Endothelial cell of hepatic sinusoid (primary cell): Measurements from ENCODE around the gene GYG1.

Source experiments
- in situ Hi-C: cut with HindIII; loops from 2 replicates; pipeline ENCODE4 v1.10.0; 2017; ENCODE audit warnings: low sequenced_read_pairs

GYG1 gene

GRCh38 chr3:148991219-148992026, at the start of gene GYG1:
Gene GYG1, plus strand, starts transcription at chr3:148991540. Its CDS starts 101 bp downstream, at chr3:148991641.
- in situ Hi-C loops: no loop called here

DNA sequence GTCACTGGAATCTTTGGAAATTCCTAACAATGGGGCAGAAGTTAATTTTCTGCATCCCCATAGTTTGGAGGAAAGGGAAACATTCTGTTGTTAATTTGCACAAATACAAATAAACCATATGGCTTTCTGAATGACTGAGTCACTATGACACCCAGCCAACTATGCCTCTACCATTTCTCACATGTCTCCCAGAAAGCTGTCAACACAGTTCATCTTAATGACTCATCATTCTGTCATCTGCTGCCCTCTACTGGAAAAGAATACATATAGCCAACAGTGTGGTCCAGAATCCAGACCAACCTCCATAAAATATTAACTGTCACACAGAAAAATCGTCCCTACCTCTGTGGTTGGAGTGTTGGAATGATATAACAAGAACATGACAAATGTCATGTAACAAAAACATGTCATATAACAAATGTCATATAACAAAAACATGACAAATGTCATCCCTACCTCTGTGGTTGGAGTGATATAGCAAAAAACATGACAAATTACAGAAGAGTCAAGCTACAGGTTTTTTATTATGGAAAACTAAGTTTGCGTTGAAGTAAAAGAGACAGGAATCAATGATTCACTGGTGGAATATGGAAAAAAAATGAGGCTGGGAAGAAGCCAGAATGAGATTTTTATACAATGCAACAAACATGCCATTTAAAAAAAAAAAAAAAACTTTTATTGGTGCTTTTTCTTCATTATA, 47.7 kb upstream of the GYG1 start:
- in situ Hi-C loops: no loop called here

DNA sequence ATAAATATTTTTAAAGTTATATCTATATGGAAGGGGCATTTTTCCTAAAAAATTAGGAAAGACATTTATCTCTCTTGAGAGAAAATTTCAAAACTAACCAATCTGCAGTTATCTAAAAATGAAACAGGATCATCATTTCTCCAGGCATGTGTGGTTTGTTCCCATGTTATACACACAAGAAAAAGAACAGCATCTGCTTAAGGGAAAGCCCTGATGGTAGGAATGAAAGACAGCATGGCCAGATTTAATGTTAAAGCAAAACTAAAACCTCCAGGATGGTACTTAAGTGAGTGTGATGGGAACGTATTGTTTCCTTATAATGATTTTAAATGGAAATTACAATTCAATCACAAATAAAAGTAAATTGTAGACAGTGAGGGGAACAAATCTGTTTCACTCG, 46.2 kb upstream of the GYG1 start:
- in situ Hi-C loops: no loop called here

- in situ Hi-C loops: no loop called here
These were observed 42.3 kb upstream of the GYG1 start for GRCh38 chr3:148948913-148949657.

- in situ Hi-C loops: loop anchor here (5.0 kb wide), 1 partner anchor 61 kb away; no protein-coding TSS in a partner anchor
These were observed 40.5 kb upstream of the GYG1 start for GRCh38 chr3:148950806-148951205.

DNA sequence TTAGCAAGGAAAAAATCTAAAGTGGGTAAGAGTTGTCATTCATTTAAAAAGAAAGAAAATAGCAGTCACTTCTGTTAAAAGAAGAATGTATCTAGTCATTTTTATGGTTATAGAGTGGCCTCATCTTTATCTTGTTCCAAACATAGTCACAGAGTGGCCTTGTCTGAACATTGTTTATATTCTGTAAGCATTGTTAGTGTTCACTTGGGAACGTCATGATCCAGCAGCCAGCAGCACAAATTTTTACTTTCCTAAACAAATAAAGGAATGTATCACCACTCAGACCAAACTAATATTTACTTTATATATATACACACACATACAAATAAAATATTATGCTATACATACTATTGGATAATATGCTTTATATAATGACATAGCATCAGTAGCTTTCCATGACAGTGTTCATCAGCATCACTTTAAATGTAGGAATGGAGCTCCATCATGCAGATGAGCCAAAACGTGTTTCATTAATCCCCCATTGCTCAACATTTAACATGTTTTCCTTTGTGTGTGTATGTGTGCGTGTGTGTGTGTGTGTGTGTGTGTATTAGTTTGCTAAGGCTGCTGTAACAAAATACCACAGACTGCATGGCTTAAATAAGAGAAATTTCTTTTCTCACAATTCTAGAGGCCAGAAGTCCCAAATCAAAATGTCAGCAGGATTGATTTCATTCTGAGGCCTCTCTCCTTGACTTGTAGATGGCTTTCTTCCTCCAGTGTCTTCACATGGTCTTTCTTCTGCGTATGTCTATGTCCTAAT, 39.6 kb upstream of the GYG1 start:
- in situ Hi-C loops: loop anchor here (5.0 kb wide), 1 partner anchor 61 kb away; no protein-coding TSS in a partner anchor

DNA sequence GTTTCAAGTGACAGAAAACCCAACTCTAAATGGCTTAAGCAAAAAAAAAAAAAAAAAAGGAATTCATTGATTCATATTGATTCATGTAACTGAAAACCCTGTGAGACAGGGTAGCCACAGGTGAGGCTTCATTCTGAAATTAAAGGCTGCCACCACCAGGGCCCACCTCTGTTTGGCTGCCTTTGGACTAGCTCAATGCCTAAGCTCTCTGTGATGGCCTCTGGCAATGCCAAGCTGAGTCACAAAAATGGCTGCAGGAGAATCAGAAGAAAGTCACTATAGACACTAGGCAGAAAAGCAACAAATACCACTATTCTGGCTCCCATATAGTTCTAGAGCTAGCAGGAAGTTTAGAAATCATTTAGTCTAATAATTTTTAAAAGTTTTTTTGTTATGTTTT, 38.2 kb upstream of the GYG1 start:
- in situ Hi-C loops: loop anchor here (5.0 kb wide), 1 partner anchor 59 kb away; no protein-coding TSS in a partner anchor

DNA sequence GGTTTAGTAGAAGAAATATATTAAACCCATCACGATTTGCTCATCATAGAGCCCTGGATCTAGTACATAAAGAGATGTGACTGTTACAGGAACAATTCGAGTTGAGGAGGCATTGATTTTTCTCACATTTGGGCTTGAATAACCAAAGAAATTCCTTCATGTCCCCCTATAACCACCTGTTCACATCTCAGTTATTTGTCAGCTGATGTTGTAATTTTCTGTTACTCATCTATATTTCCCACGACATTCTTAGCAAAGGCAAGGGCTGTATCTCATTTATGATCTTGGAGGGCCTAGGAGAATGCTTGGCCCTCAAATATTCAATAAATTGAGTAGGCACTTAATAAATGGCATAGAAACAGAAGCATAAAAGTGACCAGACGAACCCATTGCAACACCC, 36.4 kb upstream of the GYG1 start:
- in situ Hi-C loops: loop anchor here (5.0 kb wide), 1 partner anchor 57 kb away; no protein-coding TSS in a partner anchor

- in situ Hi-C loops: no loop called here
These were observed 35.6 kb upstream of the GYG1 start for GRCh38 chr3:148955544-148956346.

DNA sequence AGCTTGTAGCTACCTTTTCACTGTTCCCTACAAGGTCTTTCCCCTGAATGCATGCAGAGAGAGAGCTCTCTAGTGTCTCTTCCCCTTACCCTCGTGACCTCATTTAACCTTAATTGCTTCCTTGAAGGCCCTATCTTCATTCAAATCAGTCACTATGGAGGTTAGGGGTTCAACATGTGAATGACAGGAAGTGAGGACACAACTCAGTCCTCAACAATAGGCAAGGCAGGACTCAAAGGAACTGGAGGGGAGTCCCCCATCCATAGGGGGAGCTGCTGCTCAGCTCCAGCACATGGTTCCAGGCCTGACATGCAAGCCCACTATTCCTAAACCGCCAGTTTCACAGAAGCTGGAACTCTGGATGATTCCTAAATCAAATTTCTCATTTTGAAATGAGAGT, 33.8 kb upstream of the GYG1 start:
- in situ Hi-C loops: no loop called here

DNA sequence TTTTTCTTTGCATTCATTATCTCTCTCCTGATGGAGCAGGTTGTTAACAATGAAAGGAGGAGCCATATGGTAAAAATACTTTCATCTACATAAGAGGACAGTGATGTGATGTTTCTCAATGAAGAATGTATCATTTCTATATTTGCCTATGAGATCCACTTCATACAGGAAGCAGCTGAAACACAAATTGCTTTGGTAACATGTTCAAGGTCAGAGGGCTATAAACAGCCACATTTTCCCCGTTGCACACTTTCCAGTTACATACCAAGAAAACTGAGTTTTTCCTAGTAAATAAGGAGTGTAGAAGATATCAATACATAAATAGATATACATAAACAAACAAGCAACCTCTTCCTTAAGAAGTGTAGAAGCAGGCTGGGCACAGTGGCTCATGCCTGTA, 32.6 kb upstream of the GYG1 start:
- in situ Hi-C loops: no loop called here

DNA sequence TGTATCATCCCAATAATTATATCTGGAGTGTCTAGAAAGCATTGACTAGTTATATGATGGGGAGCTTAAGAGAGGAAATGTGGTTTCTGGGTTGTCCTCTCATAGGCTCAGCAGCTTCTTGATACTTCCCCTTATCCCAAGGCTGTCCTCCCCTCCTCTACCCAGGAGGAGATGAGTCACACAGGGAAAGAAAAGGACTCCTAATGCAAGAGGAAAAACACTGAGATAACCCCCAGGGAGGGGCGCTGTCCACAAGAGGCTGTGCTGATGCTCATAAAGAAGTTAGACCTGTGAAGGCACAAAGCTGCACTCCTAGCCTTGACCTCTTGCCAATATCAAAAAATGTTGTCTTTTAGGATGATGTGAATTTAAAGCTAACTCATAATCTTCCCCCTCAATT, 28.8 kb upstream of the GYG1 start:
- in situ Hi-C loops: loop anchor here (5.0 kb wide), 2 partner anchors 80 to 325 kb away; no protein-coding TSS in a partner anchor

DNA sequence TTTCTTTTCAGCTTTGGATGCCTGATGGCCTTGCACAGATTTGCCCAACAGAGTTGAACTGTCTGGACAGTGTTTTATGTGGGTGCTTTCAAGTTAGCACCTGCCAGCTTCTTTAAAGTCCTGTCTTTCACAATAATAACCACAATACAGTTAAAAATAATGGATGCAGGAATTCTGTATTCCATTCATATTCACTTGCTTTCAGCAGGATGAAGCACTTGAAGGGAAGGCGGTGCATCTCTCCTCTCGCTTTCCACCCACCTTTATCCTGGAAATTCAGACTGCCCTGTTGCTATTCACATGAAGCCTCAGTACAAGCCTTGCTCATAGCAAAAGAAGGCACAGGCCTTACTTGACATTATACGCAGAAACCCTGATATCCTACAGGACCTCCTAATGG, 26.5 kb upstream of the GYG1 start:
- in situ Hi-C loops: loop anchor here (5.0 kb wide), 2 partner anchors 77 to 322 kb away; no protein-coding TSS in a partner anchor

- in situ Hi-C loops: no loop called here
These were observed 23.0 kb upstream of the GYG1 start for GRCh38 chr3:148968321-148968720.

DNA sequence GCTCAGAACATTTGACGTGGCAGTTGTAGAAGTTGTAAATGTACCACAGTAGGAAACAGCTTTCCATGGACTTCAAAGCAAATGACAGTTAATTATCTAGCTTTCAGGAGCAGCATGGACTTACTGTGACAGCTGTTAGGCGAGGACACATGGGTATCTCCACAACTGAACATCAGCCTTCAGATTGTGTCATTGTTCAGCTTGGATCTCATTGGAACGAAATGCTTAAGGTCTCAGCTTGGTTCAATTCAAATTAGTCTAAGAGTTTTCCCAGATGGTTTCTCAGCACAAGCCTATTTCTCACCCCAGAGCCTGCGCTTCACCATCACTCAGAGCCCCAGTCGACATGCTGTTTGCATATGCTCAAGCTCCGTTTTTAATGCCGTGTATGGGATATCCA, 21.1 kb upstream of the GYG1 start:
- in situ Hi-C loops: no loop called here

DNA sequence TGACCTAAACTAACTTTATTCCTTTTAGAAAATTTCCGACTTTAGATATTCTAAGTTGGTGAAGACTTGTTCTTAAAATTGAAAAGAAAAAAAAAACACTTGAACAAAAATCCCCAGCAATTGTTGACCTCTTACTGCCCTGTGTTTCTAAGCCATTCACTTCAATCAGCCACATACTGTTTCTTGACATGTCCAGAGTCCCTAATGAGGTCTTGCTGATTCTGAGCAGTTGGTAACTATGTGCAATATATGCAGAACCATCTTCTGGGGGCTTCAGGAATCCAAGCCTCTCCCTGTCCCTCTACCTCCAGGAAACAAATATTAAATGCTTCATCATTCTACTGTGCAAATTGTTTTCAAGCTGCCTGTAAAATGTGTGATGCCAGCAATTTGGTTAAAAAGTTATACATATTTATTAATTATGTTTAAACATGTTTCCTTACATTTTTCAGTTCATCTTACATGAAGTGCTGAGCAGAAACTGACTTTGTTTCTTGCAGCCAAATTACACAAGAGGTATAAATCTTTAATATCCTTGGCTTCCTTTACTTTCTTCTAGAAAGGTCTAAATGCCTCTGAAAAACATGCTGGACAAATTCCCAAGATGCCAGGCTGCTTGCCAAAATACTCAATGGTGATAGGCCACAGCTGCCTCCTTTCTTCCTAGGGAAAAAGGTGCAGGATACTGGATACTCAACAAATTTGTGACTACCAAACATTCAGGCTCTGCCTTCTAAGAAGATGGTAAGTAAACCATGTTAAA, 19.8 kb upstream of the GYG1 start:
- in situ Hi-C loops: no loop called here

DNA sequence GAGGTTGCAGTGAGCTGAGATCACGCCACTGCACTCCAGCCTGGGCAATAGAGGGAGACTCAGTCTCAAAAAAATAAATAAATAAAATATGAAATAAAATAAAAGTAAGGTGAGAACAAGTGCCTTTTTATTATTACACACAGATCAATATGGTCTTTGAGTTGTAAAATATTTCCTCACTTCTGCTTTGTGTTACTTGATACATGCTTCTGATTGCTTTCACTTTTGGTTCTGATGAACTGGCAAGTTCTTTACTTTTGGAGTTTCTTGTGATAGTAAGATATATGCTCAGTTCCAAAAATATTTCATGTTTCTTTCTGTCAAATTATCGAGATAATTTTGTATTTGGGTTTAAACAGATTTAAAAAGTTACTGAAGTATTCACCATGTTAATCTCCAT, 16.6 kb upstream of the GYG1 start:
- in situ Hi-C loops: no loop called here

- in situ Hi-C loops: no loop called here
These were observed 16.1 kb upstream of the GYG1 start for GRCh38 chr3:148975248-148975647.

DNA sequence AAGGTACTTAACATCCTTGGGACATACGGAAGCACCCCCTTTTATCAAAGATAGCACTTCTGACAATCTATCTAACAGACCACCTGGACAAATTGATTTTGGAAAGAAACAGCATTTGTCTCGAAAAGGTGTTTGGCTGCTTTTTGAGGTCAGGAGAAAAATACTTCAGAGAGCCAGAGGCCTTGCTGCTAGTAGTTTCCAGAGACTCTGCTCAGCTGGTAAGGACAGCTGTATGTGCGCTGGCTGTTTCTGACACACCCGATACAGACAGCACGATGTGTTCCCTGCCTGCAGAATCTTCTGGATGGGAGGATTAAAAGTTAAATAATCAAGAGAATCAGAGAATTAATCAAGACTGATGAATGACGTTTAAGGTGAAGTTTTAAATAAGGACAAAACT, 15.6 kb upstream of the GYG1 start:
- in situ Hi-C loops: no loop called here
